PC-9 (cell line): ENCODE results near the gene MAPK10. TPM values are rescaled to one million over a fixed set of nuclear protein-coding genes. Genes with fewer than 3 reads are reported as not detected.

ENCODE experiments used
- BruUV-seq: library from RNA; stranded (reverse); fragments of 400-500 nt; replicated peaks from 2 replicates; lab custom pipeline; 2021; lab: Mats Ljungman, UMichigan
- CTCF ChIA-PET: fragments of 300-600 bp; sonication (Branson Sonifier 250); formaldehyde crosslinking; loops from one replicate; lab custom pipeline; 2022; ENCODE audit warnings: antibody characterized with exemption; lab: Charles Lee
- POLR2A ChIA-PET: fragments of 300-600 bp; sonication (Branson Sonifier 250); formaldehyde crosslinking; loops from one replicate; lab custom pipeline; 2022; ENCODE audit warnings: antibody characterized with exemption; ENCODE audit not compliant: unreplicated experiment; lab: Charles Lee
- DNase-seq, 2 experiments: peaks; one replicate each; pipeline versions ENCODE4 v3.0.0 to v3.0.0-alpha.2; 2015 to 2022; ENCODE audit warnings: mixed read lengths in 1 of 2
- H2AFZ ChIP-seq: fragments of 200-600 bp; sonication (generic); 2 replicates; pipeline ENCODE4 v1.8.1; 2017; ENCODE audit warnings: antibody characterized with exemption
- H3F3A ChIP-seq: fragments of 200-600 bp; sonication (generic); 2 replicates; pipeline ENCODE4 v1.8.1; 2017; ENCODE audit warnings: antibody characterized with exemption, mild to moderate bottlenecking, low read depth; ENCODE audit not compliant: insufficient read depth
- H3K27ac ChIP-seq: fragments of 200-600 bp; sonication (generic); 2 replicates; pipeline ENCODE4 v1.6.1; 2016; ENCODE audit warnings: mixed run types
- H3K27me3 ChIP-seq: fragments of 200-600 bp; sonication (generic); 2 replicates; pipeline ENCODE4 v1.6.1; 2016; ENCODE audit warnings: low read depth, mixed run types; ENCODE audit not compliant: insufficient read depth
- H3K36me3 ChIP-seq: fragments of 200-600 bp; sonication (generic); 2 replicates; pipeline ENCODE4 v1.6.1; 2016; ENCODE audit warnings: low read depth, mixed run types
- H3K4me1 ChIP-seq: fragments of 200-600 bp; sonication (generic); replicated peaks from 2 replicates; pipeline ENCODE4 v1.6.1; 2016; ENCODE audit warnings: mixed run types; ENCODE audit not compliant: insufficient read depth
- H3K4me2 ChIP-seq: fragments of 200-600 bp; sonication (generic); 2 replicates; pipeline ENCODE4 v1.6.1; 2017; ENCODE audit warnings: mixed run types
- H3K4me3 ChIP-seq: fragments of 200-600 bp; sonication (generic); 2 replicates; pipeline ENCODE4 v1.6.1; 2016; ENCODE audit warnings: mixed run types
- H3K79me2 ChIP-seq: fragments of 200-600 bp; sonication (generic); 2 replicates; pipeline ENCODE4 v1.6.1; 2017; ENCODE audit warnings: low read depth, mixed run types
- H3K9me2 ChIP-seq: fragments of 200-600 bp; sonication (generic); 2 replicates; pipeline ENCODE4 v1.8.1; 2017; ENCODE audit warnings: mild to moderate bottlenecking; ENCODE audit not compliant: insufficient read depth
- H3K9me3 ChIP-seq: fragments of 200-600 bp; sonication (generic); 2 replicates; pipeline ENCODE4 v1.8.1; 2016; ENCODE audit warnings: low read depth; ENCODE audit not compliant: insufficient read depth
- H4K20me1 ChIP-seq: fragments of 200-600 bp; sonication (generic); 2 replicates; pipeline ENCODE4 v1.8.1; 2017; ENCODE audit not compliant: insufficient read depth
- CTCF ChIP-seq: fragments of 200-600 bp; sonication (generic); conservative IDR thresholded peaks from 2 replicates; pipeline ENCODE4 v1.6.1; 2017; ENCODE audit warnings: mixed run types, antibody characterized with exemption, mild to moderate bottlenecking, moderate library complexity
- EZH2 ChIP-seq: fragments of 200-600 bp; sonication (generic); IDR thresholded peaks from 2 replicates; pipeline ENCODE4 v1.8.0; 2017; ENCODE audit warnings: antibody characterized with exemption, low read depth
- intact Hi-C: fragments of 100-400 bp; cut with micrococcal nuclease; formaldehyde crosslinking; loops from one replicate; pipeline ENCODE4 v1.10.0; 2022; ENCODE audit not compliant: unreplicated experiment
- total RNA-seq: library from RNA; stranded (reverse); gene quantifications from 2 replicates; pipeline ENCODE4 v1.2.3, GENCODE V29; 2021

The MAPK10 gene
- total RNA-seq, 1 experiment from 2014 or later = 4.2 TPM

DNA sequence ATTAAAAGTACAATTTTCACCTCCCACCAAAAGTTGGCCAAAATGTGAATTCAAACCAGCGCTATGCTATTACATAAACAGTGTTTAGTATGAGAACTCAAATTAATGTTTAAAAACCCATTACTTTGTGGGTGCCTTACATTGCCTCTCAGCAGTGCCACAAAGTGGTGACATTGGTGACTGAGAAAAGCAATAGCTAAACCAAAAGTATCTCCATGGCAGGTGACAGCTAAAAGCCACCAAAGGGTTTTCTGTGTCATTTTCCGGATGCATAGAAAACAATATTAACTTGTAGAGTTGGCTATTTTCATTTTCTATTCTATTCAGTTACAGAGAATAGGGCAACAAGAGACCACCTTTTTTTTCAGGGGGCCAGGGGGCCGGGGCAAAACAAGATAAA is 261.2 kb downstream of the MAPK10 start:
- no TSS peak for BruUV-seq
- TF ChIP-seq EZH2 (no peak), CTCF (no peak)
- H4K20me1 ChIP-seq = no peaks in the 10 kb centered on the region
- no peaks in the 10 kb centered on the region for H3F3A ChIP-seq
- H2AFZ ChIP-seq = no peak overlapping the region
- intact Hi-C loops = no loop called here
- no peaks in the 10 kb centered on the region for H3K36me3 ChIP-seq
- POLR2A ChIA-PET = no interaction called here
- no peak overlapping the region for H3K4me2 ChIP-seq
- no peak for DNase-seq
- H3K9me2 ChIP-seq = no peaks in the 10 kb centered on the region
- no peaks in the 10 kb centered on the region for H3K9me3 ChIP-seq
- no peak overlapping the region for H3K27ac ChIP-seq
- no peaks in the 10 kb centered on the region for H3K27me3 ChIP-seq
- H3K4me3 ChIP-seq = no peak overlapping the region
- no peaks in the 10 kb centered on the region for H3K79me2 ChIP-seq
- CTCF ChIA-PET = no interaction called here
- H3K4me1 ChIP-seq = no peaks in the 10 kb centered on the region

- H3F3A ChIP-seq = no peaks in the 10 kb centered on the region
- CTCF ChIA-PET = no interaction called here
- no peaks in the 10 kb centered on the region for H3K27me3 ChIP-seq
- BruUV-seq = no TSS peak
- no peaks in the 10 kb centered on the region for H3K4me1 ChIP-seq
- no peak overlapping the region for H2AFZ ChIP-seq
- no peak overlapping the region for H3K4me3 ChIP-seq
- no peaks in the 10 kb centered on the region for H3K9me2 ChIP-seq
- no peaks in the 10 kb centered on the region for H3K9me3 ChIP-seq
- no peak for DNase-seq
- POLR2A ChIA-PET = no interaction called here
- H3K27ac ChIP-seq = no peak overlapping the region
- no peaks in the 10 kb centered on the region for H3K36me3 ChIP-seq
- intact Hi-C loops = no loop called here
- no peak overlapping the region for H3K4me2 ChIP-seq
- no peaks in the 10 kb centered on the region for H4K20me1 ChIP-seq
- no peak for TF ChIP-seq EZH2
- no peaks in the 10 kb centered on the region for H3K79me2 ChIP-seq
Measured at GRCh38 chr4:86096373-86096772, 263.5 kb downstream of the MAPK10 start.

- Histone ChIP-seq H3K9me2 (no peaks in the 10 kb centered on the region), H3F3A (no peaks in the 10 kb centered on the region), H3K79me2 (no peaks in the 10 kb centered on the region), H3K27me3 (no peaks in the 10 kb centered on the region), H3K4me2 (no peak overlapping the region), H4K20me1 (no peaks in the 10 kb centered on the region), H3K9me3 (no peaks in the 10 kb centered on the region), H2AFZ (no peak overlapping the region), H3K27ac (no peak overlapping the region), H3K4me1 (no peaks in the 10 kb centered on the region), H3K36me3 (no peaks in the 10 kb centered on the region), H3K4me3 (no peak overlapping the region)
- intact Hi-C loops = no loop called here
- TF ChIP-seq CTCF (no peak), EZH2 (no peak)
- no TSS peak for BruUV-seq
- POLR2A ChIA-PET = no interaction called here
- CTCF ChIA-PET = no interaction called here
- DNase-seq = no peak
Measured at GRCh38 chr4:86092684-86093083, 267.2 kb downstream of the MAPK10 start.

GRCh38 chr4:86091201-86091600 is 268.7 kb downstream of the MAPK10 start:
- Histone ChIP-seq H3K27me3 (no peaks in the 10 kb centered on the region), H4K20me1 (no peaks in the 10 kb centered on the region), H2AFZ (no peak overlapping the region), H3K9me3 (no peaks in the 10 kb centered on the region), H3K36me3 (no peaks in the 10 kb centered on the region), H3K4me3 (no peak overlapping the region), H3F3A (no peaks in the 10 kb centered on the region), H3K4me1 (no peaks in the 10 kb centered on the region), H3K4me2 (no peak overlapping the region), H3K79me2 (no peaks in the 10 kb centered on the region), H3K27ac (no peak overlapping the region), H3K9me2 (no peaks in the 10 kb centered on the region)
- intact Hi-C loops = no loop called here
- no peak for DNase-seq
- no TSS peak for BruUV-seq
- no peak for TF ChIP-seq CTCF
- TF ChIP-seq EZH2 = no peak
- POLR2A ChIA-PET = no interaction called here
- CTCF ChIA-PET = no interaction called here
